Posterior cingulate gyrus (tissue), 11 donors: ENCODE data around the gene HHATL.

Experiments
- DNase-seq, 10 donors: peaks; one replicate each; pipeline versions ENCODE4 v3.0.0 to v3.0.0-alpha.2; 2020 to 2021; ENCODE audit warnings: mixed read lengths in 3 of 10
- intact Hi-C: fragments of 100-400 bp; cut with DNase I; formaldehyde crosslinking; loops from one replicate; pipeline ENCODE4 v1.15.1; 2023

Gene HHATL

DNA sequence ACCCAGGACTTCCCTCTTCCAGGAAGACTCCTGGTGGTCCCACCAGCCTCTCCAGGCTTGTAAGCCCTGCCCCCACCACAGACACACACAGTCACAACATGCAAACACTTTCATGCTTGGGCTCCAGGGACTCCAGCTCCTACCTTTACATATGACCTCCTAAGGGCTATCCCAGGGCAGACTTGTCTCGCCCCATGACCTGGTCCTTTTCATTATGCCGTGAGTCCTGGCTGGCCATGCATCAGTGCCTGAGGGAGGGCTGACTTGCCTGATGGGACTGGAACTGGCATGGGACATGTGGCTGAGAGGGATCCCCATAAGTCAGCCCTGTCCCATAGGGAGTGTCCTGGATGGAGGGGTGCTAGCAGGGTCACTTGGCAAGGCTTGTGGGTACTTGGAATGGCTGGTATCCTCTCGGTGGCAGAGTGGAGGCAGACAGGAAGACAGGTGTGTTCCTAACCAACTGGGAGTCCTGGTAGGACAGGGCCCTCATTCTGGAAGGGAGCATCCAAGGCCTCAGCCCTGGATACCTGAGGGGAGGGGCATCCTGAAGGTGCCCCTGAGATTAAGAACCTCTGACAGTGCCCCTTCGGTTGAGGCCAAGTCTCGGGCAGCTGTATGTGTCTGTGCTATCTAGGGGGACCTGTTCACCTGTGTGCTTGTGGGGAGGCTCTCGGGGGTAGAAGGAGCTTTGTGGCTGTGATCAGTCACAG, 540 bp upstream of the HHATL start:
- intact Hi-C loops: no loop called here
- DNase-seq: peak in 2 of 10 donors; percentile 17 to 81

- DNase-seq: peak; percentile 72 to 97 (median 80)
- intact Hi-C loops: no loop called here
Measured at GRCh38 chr3:42701371-42702065, 1.1 kb downstream of the HHATL start.

- intact Hi-C loops: no loop called here
- peak in 3 of 10 donors; percentile 6 to 77 (median 19) for DNase-seq
Measured at GRCh38 chr3:42700366-42701288, 2.0 kb downstream of the HHATL start.

- intact Hi-C loops: no loop called here
- peak in 2 of 10 donors; percentile 64 to 74 for DNase-seq
Measured at GRCh38 chr3:42699511-42699971, 3.1 kb downstream of the HHATL start.

- intact Hi-C loops: no loop called here
- peak in 1 of 10 donors; percentile 61 for DNase-seq
Measured at GRCh38 chr3:42698911-42699230, 3.7 kb downstream of the HHATL start.

DNA sequence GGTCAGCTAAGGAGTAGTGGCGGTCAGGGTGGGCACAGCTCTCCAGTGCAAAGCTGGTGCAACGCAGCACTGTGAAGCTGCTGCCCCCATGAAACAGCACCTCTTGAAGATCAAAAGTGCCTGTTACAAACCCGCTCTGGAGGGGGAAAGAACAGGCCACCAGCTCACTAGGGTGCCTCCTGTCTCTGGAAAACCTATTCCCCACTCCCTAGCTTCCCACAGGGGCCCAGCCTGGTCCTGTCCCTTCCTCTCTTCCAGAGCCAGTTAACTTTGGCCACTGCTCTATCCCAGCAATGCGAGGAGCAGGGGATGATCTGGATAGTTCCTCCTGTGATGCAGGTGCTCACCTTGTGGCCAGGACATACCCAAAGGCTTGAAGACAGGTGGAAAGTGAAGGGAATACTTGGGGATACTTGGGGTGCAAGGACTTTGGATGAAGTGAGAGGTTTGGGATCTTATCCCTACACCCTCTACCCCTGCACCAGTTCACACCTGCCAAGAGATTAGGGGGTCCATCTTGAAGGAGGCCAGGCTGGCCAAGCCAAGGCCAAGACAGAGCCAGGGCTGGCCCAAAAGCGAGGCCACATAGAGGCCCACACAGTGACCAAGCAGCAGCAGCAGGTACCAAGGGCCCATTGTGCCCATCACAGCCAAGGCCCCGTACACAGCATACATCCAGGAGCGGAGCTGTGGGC, 4.2 kb downstream of the HHATL start:
- DNase-seq: peak in 2 of 10 donors; percentile 5 to 55
- intact Hi-C loops: no loop called here

DNA sequence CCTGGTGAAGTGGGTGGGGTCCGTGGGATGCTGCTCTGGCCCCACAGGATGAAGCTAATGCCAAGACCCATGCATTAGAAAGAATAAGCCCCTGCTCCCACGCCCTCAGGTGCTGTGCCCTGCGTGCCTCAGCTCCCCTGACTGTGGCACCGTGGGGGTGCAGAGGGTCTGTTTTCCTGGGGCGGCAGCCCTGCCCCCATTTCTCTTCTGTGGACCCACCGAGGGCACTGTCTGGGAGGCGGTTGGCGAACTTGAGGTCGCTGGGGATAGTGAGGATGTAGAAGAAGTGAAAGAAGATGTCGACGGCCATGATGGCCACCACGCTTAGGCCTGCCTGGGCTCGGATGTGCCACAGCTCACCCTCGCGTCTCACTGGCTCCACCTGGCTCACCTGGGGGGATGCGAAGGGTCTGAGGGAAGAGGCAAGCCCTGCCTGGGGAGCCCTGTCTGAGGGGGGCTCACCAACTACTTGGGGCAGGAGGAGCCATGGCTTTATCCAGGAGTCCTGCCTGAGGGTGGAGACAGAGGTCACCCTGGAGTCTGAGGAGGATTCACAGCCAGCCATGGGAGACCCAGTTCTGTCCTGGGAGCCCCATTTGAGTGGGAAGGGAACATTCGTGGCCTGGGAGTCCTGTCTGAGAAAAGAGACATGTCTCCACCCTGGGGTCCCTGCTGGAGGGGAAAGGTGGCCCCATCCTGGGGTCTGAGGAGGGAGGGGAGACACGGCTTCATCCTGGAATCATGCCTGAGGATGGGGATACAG, 5.1 kb downstream of the HHATL start:
- intact Hi-C loops: no loop called here
- peak in 2 of 10 donors; percentile 10 to 62 for DNase-seq

- DNase-seq: peak in 2 of 10 donors; percentile 12 to 61
- intact Hi-C loops: no loop called here
Measured at GRCh38 chr3:42696356-42697288, 6.0 kb downstream of the HHATL start.

GRCh38 chr3:42694366-42694765, 8.2 kb downstream of the HHATL start:
- no peak for DNase-seq
- intact Hi-C loops: no loop called here

DNA sequence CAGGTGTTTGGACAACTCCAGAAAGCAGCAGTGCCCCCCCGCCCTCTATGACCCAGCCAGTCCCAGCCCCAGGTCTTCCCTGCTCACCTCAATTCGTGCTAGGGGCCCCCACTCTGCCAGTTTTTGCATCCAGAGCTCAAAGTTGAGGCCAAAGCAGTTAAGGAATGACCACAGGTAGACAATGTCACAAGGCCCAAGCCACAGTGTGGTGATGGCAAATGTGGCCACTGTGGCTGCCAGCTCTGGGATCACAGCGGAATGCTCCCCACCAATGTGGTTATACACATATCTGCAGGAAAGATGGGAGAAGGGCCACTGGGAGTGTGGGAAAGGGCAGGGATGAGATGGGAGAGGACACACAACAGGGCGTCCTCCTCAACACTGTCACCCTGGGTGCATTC, 9.1 kb downstream of the HHATL start:
- intact Hi-C loops: no loop called here
- DNase-seq: peak in 2 of 10 donors; percentile 42 to 56

DNA sequence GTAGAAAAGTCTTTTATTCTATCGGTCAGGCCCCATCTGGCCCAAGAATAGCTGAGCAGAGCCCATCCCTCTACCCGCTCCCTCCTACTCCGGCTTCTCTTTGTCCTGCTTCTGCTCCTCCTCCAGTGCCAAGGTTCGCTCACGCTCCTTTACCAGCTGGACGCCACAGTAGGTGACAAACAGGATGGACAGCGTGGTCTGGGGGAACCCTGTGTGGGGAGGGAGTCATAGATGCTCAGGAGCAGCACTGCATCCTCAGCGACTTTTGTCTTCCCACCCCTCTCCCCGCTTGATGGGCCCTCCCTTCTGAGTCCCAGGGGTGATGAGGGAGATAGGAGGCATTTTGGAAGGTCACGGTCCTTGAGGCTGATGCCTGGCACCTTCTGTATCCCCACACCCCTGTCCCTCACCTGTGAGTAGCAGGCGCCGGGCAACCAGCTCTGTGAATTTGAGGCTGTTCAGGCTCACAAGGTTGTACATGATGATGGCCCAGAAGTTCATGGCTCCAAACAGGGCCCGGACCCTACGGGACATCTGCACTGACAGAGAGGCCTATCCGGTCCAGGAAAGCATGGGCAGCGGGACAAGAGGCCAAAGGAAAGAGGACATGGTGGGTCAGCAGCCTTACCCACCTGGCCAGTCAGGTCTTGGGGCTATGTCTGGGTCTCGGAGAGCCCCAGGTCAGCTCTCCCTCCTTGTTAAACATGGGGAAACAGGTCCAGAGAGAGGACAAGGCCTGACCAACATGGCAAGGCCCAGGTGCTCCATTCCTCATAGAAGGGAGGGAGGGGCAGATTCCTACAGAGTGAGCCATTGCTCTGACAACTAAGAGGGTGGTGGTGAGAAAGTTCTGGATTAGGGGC, 9.7 kb downstream of the HHATL start:
- DNase-seq: peak in 3 of 10 donors; percentile 15 to 58 (median 57)
- intact Hi-C loops: no loop called here

DNA sequence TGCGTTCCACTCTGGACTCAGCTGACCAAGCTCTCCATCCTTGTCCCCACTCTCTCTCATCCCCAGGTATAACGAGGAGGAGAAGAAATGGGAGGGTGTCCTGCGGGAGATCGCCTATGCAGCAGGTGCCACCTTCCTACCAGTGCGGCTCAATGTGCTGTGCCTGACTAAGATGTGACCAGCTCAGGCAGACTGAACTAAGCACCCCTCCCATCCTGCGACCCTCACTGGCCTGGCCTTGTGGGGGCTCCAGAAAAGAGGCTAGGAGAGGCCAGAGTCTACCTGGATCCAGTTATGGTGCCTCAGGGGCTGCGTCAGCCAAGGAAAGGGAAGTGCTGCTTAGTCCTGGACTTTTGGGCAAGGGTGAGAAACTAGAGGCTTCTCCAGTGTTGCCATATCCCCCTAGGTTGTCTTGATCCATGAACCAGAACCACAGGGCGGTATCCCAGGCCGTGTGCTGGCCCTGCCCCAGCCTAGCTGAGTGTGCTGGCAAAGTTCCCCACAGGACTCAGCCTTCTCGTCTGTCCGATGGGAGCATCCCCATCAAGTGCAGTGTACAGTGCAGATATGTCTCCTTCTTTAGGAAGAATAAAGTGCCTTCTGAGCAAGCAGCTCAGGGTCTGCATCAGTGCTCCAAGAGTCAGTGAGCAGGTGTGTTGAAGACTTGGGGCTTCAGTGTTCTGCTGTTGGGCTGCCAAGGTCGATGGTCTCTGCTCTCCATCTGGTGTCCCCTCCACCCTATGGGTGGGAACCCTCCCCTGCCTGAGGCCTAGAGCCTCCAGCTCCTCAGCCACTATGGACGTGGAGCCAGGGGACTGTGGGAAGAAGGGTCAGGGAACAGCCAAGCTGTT, 10.6 kb downstream of the HHATL start:
- intact Hi-C loops: no loop called here
- peak in 3 of 10 donors; percentile 13 to 62 (median 43) for DNase-seq

GRCh38 chr3:42690766-42691680, 11.6 kb downstream of the HHATL start:
- intact Hi-C loops: no loop called here
- DNase-seq: peak in 3 of 10 donors; percentile 41 to 90 (median 53)

DNA sequence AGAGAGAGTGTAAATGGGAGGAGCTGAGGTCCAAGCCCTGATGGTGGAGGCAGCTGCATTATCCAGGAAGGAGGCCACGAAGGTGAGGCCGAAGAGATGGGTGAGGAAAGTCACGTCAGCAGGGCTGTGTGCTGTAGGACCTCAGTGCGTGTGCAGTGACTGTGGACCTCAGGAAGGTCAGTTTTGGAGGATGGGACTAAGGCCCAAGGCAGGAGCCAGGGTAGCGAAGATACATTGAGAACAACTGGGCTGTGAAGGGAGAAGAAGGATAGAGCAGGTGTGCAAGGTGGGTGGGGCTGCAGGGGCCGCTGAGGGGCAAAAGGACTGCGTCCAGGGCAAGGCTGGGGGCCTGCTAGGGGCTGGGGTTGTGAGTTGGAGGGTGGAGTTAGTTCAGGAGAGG, 12.4 kb downstream of the HHATL start:
- intact Hi-C loops: no loop called here

GRCh38 chr3:42689421-42690014, 13.1 kb downstream of the HHATL start:
- peak in 3 of 10 donors; percentile 2 to 47 (median 3) for DNase-seq
- intact Hi-C loops: no loop called here

More for the DNA sequence above, 12.4 kb downstream of the HHATL start:
- peak in 4 of 10 donors; percentile 2 to 44 (median 17) for DNase-seq
